ENCODE measurements around the gene VMAC. TPM values are rescaled to one million over a fixed set of nuclear protein-coding genes. Genes with fewer than 3 reads are reported as not detected.

Gene VMAC
- total RNA-seq, 4 donors from 2014 or later: 2.0 to 10.4 (median 4.6) TPM

DNA sequence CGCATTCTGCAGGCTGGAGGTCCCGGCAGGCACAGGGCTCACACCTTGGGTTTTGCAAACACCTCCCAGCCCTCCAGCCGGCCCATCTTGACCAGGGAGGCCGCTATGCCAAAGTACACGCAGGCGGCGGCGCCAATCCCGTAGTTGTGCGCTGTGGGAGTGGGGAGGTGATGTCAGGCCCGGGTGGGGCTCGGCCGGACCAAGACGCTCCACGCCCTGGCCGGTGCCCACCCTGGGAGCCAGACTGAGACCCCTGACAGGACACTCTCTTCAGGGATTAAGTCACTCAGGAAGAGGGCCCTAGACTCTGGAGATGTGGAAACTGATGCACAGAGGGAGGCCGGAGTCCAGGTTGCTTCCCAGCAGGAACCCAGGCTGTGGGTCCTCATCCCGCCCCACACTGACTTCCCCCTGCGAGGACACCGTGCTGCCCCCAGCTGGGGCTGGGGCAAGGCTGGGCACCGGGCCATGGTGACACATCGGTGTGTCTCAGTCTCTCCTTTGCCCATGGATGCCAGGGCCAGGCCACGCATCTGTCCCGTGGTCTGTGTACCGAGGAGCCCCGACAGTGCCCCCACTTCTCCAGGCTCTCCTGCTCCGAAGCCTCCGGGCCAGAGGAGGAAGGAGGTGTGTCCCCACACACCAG, 9.8 kb upstream of the VMAC start:
- no peak for ATAC-seq (ENCODE audit: low FRiP score)

DNA sequence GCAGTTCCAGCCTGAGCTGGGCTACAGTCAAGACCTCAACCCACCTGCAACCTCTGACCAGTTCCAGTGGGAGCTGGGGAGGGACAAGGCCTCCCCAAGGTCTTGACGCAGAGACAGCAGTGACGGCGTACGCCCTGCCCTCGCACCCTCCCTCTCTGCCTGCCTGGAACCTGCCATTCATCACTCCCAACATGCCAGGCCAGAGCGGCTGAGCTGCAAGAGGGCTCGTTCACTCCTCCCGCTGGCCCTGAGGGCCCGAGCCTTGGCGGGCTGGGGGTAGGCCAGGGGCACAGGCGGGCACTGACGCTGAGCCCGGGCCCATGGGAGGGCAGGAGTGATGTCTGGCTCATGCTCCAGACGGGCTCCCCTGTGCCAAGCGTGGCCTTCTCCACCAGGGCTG, 9.3 kb upstream of the VMAC start:
- ATAC-seq (ENCODE audit: low FRiP score): no peak
- TF ChIP-seq, protein P1, sequence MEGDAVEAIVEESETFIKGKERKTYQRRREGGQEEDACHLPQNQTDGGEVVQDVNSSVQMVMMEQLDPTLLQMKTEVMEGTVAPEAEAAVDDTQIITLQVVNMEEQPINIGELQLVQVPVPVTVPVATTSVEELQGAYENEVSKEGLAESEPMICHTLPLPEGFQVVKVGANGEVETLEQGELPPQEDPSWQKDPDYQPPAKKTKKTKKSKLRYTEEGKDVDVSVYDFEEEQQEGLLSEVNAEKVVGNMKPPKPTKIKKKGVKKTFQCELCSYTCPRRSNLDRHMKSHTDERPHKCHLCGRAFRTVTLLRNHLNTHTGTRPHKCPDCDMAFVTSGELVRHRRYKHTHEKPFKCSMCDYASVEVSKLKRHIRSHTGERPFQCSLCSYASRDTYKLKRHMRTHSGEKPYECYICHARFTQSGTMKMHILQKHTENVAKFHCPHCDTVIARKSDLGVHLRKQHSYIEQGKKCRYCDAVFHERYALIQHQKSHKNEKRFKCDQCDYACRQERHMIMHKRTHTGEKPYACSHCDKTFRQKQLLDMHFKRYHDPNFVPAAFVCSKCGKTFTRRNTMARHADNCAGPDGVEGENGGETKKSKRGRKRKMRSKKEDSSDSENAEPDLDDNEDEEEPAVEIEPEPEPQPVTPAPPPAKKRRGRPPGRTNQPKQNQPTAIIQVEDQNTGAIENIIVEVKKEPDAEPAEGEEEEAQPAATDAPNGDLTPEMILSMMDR (IDR thresholded peaks at IDR 0.05): no peak

More for the DNA sequence above, 9.8 kb upstream of the VMAC start:
- no peak for DNase-seq (ENCODE audit: low spot score)
- TF ChIP-seq, protein P1 (IDR thresholded peaks at IDR 0.05): no peak

DNA sequence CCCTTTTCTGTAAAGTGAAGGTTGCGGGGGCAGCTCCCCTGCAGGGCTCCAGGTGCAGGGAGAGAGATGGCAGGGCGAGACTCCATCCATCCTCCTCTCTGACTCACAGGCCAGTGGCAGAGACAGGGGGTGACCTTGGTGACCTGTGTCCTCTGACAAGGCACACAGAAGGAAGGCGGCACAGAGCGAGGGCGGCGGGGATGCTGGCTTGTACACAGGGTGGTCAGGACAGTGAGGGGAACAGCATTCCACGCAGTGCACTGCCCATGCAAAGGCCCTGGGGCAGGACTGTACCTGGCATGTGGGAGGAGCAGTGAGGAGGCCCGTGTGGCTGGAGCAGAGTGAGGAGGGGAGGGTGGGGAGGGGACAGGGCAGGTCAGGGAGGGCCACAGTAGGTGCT, 8.8 kb upstream of the VMAC start:
- ATAC-seq (ENCODE audit: low FRiP score): no peak
- TF ChIP-seq, protein P1 (IDR thresholded peaks at IDR 0.05): no peak
- DNase-seq (ENCODE audit: low spot score): no peak

More for the DNA sequence above, 9.3 kb upstream of the VMAC start:
- no peak for DNase-seq (ENCODE audit: low spot score)

DNA sequence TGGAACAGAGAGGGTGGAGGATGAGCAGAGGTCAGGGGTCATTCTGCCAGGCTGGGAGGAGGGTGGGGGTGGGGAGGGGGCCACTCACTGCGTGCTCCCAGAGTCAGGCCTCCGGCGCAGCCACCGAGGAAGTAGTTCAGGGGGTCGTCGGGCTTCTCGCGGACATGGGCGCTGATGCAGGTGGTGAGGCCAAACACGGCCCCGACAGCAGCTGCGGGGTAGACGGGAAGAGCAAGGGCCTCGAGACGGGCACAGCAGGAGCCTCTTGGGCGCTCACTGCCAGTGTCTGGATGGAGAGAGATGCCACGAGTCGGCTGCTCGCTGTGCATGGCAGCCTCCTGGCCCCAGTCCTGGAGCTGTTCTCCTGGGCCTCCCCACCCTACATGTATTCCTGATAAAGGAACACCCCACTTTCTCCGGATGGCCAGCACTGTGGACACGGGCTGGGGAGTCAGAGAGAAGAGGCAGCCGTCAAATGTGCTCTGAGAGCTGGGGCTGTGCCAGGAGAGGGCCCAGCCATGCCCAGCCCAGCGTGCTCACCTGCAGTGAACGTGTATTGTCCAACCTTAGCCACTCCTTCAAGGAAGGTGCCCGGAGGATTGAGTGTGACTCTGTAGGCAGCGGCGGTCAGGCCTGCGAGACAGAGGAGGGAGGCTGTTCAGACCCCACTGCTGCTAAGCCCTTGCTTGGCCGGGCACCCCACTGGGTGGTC, 8.2 kb upstream of the VMAC start:
- DNase-seq (ENCODE audit: low spot score) (no peak), ATAC-seq (ENCODE audit: low FRiP score) (no peak)
- TF ChIP-seq, protein P1 (IDR thresholded peaks at IDR 0.05): no peak

DNA sequence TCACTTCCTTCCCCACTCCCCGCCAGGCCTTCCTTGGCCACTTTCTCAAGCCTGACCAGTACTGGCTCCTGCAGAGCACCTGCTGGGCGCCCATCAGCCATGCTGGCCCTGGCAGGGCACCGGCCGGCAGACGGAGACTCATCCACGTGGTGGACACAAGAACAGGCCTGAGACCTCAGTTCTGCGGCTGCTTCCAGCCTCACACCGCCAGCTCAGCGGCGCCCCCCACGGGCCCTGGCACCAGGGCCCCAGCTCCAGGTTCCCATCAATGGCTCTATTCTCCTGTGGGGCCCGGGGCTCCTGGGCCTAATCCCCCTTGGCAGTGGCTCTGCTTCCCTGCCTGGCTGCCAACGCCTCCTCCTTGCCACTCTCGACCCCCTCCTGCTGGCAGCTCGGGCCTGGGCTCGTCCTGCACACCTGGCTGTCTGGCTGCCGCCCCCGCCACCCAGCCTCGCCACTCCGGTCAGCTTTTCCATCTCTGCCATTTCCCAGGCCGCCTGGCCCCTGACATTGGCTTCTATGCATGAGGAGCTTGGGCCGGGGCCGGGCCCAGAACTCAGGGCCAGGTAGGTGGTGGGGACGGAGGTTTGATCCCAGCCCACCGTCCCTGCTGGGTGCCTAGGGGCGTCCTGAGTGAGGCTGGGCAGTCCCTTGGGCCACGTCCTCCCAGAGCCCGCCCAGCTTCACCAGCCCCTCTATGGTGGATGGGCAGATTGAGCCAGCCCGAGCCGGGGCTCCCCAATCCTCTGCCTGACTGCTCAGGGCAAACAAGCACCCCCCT, 7.3 kb upstream of the VMAC start:
- DNase-seq (ENCODE audit: low spot score) (no peak), ATAC-seq (ENCODE audit: low FRiP score) (no peak)
- TF ChIP-seq, protein P1 (IDR thresholded peaks at IDR 0.05): no peak

DNA sequence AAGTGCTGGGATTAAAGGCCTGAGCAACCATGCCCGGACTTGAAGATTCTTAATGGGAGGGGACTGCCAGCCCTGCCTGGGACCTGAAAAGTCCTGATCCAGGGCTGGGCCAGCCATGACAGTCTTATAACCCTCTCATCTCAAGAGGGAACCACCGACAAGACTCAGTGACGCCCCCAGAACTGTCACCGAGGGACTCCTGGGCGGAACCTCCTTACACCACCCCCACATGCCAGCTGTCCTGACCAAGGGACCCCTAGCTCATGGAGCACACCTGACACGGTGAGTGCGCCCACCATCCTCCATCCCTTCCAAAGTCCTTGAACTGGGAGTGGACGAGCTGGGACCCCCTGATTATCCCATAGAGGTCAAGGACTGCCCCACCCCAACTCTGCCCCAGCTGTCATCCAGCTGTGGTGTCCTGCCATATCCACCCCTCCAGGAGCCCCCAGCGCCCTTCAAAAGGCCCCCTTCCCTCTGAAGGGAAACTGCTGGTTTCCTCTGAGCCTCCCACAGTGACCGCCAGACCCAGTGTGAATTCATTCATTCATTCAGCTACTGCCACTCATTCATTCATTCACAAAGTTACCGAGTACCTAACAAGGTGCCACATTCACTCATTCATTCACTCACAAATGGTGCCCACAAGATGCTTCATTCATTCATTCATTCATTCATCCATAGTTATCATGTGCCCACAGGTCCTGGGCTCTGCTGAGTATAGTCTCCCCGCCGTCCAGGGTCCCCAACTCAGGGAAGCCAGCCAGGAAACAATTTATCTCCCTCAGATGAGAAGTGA, 4.7 kb upstream of the VMAC start:
- ATAC-seq (ENCODE audit: low FRiP score) (no peak), DNase-seq (ENCODE audit: low spot score) (no peak)
- TF ChIP-seq, protein P1 (IDR thresholded peaks at IDR 0.05): no peak
